Activated CD4-positive, CD25-positive, alpha-beta regulatory T cell treated with anti-CD3 and anti-CD28 coated beads, Interleukin-2, amount 50 U/mL, for 16 hours (primary cell): ENCODE data around the gene ACVR1B.

Experiments
- DNase-seq: peaks from one replicate; pipeline ENCODE4 v3.0.0-alpha.2; 2020; ENCODE audit warnings: low read depth, low spot score

Gene ACVR1B

GRCh38 chr12:51951199-51951842, at the start of gene ACVR1B:
Gene ACVR1B, plus strand, starts transcription at chr12:51951699. Its CDS starts 45 bp downstream, at chr12:51951744.
- DNase-seq: peak; percentile 76

- no peak for DNase-seq
Measured at GRCh38 chr12:51901881-51902280, 49.6 kb upstream of the ACVR1B start.

- no peak for DNase-seq
Measured at GRCh38 chr12:51904951-51905470, 46.5 kb upstream of the ACVR1B start.

- DNase-seq: no peak
Measured at GRCh38 chr12:51905471-51906429, 45.7 kb upstream of the ACVR1B start.

- no peak for DNase-seq
Measured at GRCh38 chr12:51906430-51907082, 44.9 kb upstream of the ACVR1B start.

- DNase-seq: no peak
Measured at GRCh38 chr12:51907083-51907855, 44.2 kb upstream of the ACVR1B start, which contains the start of gene ACVRL1. Gene ACVRL1, plus strand, starts transcription at chr12:51907504. Its CDS starts 4,971 bp downstream, at chr12:51912475.

- no peak for DNase-seq
Measured at GRCh38 chr12:51907856-51908425, 43.6 kb upstream of the ACVR1B start.

- no peak for DNase-seq
Measured at GRCh38 chr12:51908876-51909592, 42.5 kb upstream of the ACVR1B start.

- no peak for DNase-seq
Measured at GRCh38 chr12:51910168-51910567, 41.3 kb upstream of the ACVR1B start.

GRCh38 chr12:51910691-51911090, 40.8 kb upstream of the ACVR1B start:
- no peak for DNase-seq

GRCh38 chr12:51911307-51911706, 40.2 kb upstream of the ACVR1B start:
- DNase-seq: no peak

GRCh38 chr12:51911788-51912711, 39.4 kb upstream of the ACVR1B start:
- no peak for DNase-seq

- no peak for DNase-seq
Measured at GRCh38 chr12:51913071-51914033, 38.1 kb upstream of the ACVR1B start.

GRCh38 chr12:51914034-51914923, 37.2 kb upstream of the ACVR1B start:
- no peak for DNase-seq

GRCh38 chr12:51915003-51915625, 36.4 kb upstream of the ACVR1B start:
- no peak for DNase-seq

- no peak for DNase-seq
Measured at GRCh38 chr12:51915951-51916350, 35.5 kb upstream of the ACVR1B start.
